Thymus (tissue), 11 donors: ENCODE measurements around the gene MYADML2. TPM values are rescaled to one million over a fixed set of nuclear protein-coding genes. Genes with fewer than 3 reads are reported as not detected.

Source experiments
- DNase-seq, 9 donors: peaks; one replicate each; pipeline ENCODE4 v3.0.0-alpha.2; 2013; ENCODE audit warnings: low spot score in 9 of 9, low read depth in 6 of 9, missing footprints in 1 of 9
- H3K27ac ChIP-seq, 2 donors: one replicate each; pipeline ENCODE4 v1.5.1; 2013; ENCODE audit warnings: control low read depth in 1 of 2, low read depth in 1 of 2, low read length in 1 of 2, mild to moderate bottlenecking in 1 of 2, moderate library complexity in 1 of 2
- H3K27me3 ChIP-seq, 2 donors: one replicate each; pipeline ENCODE4 v1.5.1; 2013; ENCODE audit warnings: low read length in 1 of 2; ENCODE audit not compliant: control insufficient read depth in 2 of 2, insufficient read depth in 1 of 2
- H3K36me3 ChIP-seq, 2 donors: one replicate each; pipeline ENCODE4 v1.5.1; 2013; ENCODE audit warnings: low read length in 1 of 2, mild to moderate bottlenecking in 1 of 2, moderate library complexity in 1 of 2; ENCODE audit not compliant: control insufficient read depth in 2 of 2, insufficient read depth in 2 of 2
- H3K4me1 ChIP-seq, 2 donors: one replicate each; pipeline ENCODE4 v1.5.1; 2013; ENCODE audit warnings: low read length in 2 of 2; ENCODE audit not compliant: control insufficient read depth in 2 of 2, insufficient read depth in 2 of 2
- H3K4me3 ChIP-seq, 2 donors: one replicate each; pipeline ENCODE4 v1.5.1; 2013; ENCODE audit warnings: low read length in 2 of 2, control low read depth in 1 of 2, mild to moderate bottlenecking in 1 of 2
- H3K9me3 ChIP-seq, 2 donors: one replicate each; pipeline ENCODE4 v1.5.1; 2013; ENCODE audit warnings: low read length in 1 of 2, mild to moderate bottlenecking in 1 of 2; ENCODE audit not compliant: control insufficient read depth in 2 of 2, insufficient read depth in 1 of 2
- WGBS: extraction: QIAGEN DNeasy Blood & Tissue Kit; methylation state at CpG from one replicate; pipeline ENCODE4 v1.1.7; 2013; 5-methylcytosine and 5-hydroxymethylcytosine counted together
- polyA plus RNA-seq: library from polyadenylated mRNA; stranded (reverse); fragments of 200-250 nt; gene quantifications from one replicate; pipeline ENCODE4 v1.2.3, GENCODE V29; 2013
- total RNA-seq: library from RNA; stranded (reverse); fragments of 120-200 nt; gene quantifications from one replicate; pipeline ENCODE4 v1.2.4, GENCODE V29; 2013
- donor health status: healthy.

MYADML2 gene
- total and polyA plus RNA-seq, 2 donors = 0.05 to 0.07 TPM

DNA sequence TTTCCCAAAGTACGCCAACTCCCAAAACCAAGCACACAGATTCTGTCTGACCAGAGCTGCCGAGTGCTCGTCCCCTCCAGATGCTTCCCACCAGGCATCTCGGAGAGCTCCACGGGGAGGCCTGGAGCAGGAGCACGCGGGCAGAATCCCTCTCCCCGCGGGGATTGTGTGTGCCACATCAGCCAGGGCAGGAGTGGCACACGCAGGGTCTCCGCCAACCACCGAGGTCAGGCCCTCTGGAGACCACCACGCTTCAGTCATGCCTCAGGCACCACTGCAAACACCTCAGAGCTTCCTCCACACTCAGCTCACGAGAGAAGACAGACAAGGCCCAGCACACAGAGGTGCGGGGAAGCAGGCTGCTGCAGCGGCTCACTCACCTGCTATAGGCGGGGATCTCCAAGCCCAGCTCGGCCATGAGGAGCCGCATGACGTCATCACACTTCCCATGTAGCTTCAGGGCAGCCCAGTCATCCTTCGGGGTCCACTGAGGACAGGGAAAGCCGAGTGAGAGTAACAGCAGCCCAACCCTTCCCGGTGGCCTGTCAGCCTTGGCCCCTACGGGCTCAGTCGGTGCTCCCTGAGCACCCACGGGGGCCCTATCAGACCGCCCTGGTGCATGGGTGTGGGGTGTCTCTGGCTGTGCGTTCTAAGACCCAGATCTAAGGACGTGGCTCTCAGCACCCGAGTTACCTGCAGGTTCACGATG lies 33.5 kb downstream of the MYADML2 start:
- no peak for DNase-seq
- Histone ChIP-seq H3K27ac (no peak overlapping the region), H3K9me3 (peaks cover 0 to 4% of the 10 kb centered on the region in 2 donors), H3K4me3 (no peak overlapping the region), H3K36me3 (peaks cover 37 to 47% of the 10 kb centered on the region in 2 donors), H3K4me1 (peaks cover 23 to 34% of the 10 kb centered on the region in 2 donors), H3K27me3 (peaks cover 0 to 9% of the 10 kb centered on the region in 2 donors)
- 98% methylated on average over 31 of the region's 31 CpGs for WGBS

DNA sequence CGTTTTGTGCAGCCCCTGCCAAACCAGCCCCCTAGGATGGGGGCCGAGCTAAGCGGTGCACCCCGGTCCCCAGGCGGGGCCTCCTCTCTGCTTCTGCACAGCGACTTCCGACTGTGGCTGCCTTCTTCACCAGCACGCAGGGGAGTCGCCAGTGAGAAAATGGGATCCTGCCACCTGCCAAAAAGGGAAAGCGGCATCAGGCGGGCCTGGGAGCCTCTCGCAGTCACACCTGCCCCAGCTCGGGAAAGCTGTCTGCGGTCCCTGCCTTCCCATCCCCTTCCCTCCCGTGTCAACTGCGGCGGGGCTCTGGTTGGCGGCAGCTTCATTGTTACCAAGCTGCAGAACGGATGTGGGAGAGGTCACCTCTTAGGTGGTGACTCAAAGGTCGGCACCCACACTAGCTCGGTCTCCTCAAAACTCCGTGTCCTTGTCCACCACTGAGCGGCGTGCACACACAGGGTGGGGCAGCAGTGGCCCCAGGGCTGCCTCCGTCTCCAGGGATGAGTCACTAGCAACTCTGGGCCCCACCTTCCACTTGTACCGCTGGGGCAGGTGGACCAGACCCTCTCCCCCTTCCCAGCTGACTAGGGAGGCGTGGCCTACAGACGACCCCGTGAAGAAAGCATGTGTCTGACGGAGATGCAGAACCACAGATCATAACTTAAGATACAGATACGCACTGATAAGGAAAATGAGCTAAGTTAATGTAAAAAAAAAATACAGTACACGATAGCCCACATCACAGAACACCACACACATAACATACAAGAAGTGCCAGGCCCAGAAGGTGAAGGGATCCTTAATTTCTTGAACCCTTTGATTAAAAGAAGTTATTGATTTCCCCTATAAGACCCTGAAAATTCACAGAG lies 34.4 kb downstream of the MYADML2 start:
- DNase-seq = no peak
- 92% methylated on average over 32 of the region's 32 CpGs for WGBS
- no peak overlapping the region for H3K27ac ChIP-seq

DNA sequence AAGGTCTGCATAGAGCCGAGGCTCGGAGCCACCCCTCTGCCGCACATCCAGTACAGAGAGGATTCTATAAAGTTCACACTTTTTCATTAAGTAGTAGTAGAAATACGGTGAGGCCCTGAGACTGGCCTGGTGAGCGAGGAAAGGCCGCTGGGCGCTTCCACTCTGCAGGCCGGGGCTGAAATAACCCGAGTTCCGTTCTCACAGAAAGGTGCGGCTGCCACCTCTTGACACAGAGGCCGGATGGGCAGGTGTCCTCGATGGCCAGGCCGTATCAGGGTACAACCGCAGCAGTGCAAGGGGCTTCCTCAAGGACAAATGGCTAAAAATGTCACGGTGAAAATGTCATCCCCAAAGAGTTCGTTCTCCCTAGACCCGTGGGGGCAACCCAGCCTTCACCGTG lies 35.1 kb downstream of the MYADML2 start:
- WGBS = 94% methylated on average over 19 of the region's 19 CpGs
- Histone ChIP-seq H3K4me3 (peak overlapping the region in 1 of 2 donors; percentile 72), H3K4me1 (peaks cover 14 to 24% of the 10 kb centered on the region in 2 donors), H3K27ac (no peak overlapping the region), H3K36me3 (peaks cover 45 to 57% of the 10 kb centered on the region in 2 donors), H3K27me3 (peaks cover 0 to 9% of the 10 kb centered on the region in 2 donors), H3K9me3 (peaks cover 0 to 4% of the 10 kb centered on the region in 2 donors)
- no peak for DNase-seq

More for the DNA sequence above, 34.4 kb downstream of the MYADML2 start:
- Histone ChIP-seq H3K36me3 (peaks cover 41 to 54% of the 10 kb centered on the region in 2 donors), H3K9me3 (peaks cover 0 to 4% of the 10 kb centered on the region in 2 donors), H3K27me3 (peaks cover 0 to 9% of the 10 kb centered on the region in 2 donors), H3K4me3 (no peak overlapping the region), H3K4me1 (peaks cover 19 to 29% of the 10 kb centered on the region in 2 donors)

DNA sequence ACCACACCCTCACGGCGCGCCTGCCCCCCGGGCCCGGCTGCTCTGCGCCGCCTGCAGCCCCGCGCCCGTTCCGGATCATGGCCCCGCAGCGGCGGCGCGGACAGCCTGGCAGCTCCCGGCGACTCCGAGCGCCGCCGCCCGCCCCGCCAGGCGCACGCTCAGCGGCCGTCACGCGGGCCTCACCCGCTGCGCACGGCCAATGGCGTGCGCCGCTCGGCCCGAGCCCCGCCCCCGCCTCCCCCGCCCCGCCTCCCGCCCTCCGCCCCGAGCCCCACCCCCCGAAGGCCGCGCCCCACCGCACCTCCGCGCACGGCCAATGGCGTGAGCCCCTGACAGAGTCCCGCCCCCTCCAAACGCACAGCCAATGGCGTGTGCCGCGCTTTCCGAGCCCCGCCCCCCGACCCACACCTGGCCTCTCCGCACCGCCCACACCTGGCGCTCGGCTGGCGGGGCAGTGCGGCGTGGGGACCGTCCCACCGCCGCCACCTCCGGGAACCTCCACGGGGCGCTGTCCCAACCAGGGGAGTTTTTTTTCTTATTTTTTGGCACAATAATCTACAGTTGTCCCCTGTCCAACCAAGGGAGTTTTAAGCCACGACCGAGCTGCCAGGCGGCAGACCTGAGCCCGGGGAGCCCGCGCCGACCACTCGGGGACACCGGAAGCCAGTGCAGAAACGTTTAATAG lies 35.6 kb downstream of the MYADML2 start, which contains the start of gene PCYT2:
TSS of gene PCYT2 (minus strand) at position 123 of the 685 bp plus-strand sequence. CDS start at position 79, 44 bp downstream.
- peak within 1 kb of the TSS; percentile 62 to 72 for H3K4me3 ChIP-seq
- no peak within 1 kb of the TSS for H3K27ac ChIP-seq
- H3K27me3 ChIP-seq = peaks cover 0 to 9% of the 10 kb centered on the region in 2 donors
- H3K4me1 ChIP-seq = peaks cover 11 to 19% of the 10 kb centered on the region in 2 donors
- peaks cover 0 to 4% of the 10 kb centered on the region in 2 donors for H3K9me3 ChIP-seq
- peak in 8 of 9 donors; percentile 65 to 91 (median 80) for DNase-seq
- H3K36me3 ChIP-seq = peaks cover 50 to 58% of the 10 kb centered on the region in 2 donors
- WGBS = 7% methylated on average over 83 of the region's 84 CpGs

DNA sequence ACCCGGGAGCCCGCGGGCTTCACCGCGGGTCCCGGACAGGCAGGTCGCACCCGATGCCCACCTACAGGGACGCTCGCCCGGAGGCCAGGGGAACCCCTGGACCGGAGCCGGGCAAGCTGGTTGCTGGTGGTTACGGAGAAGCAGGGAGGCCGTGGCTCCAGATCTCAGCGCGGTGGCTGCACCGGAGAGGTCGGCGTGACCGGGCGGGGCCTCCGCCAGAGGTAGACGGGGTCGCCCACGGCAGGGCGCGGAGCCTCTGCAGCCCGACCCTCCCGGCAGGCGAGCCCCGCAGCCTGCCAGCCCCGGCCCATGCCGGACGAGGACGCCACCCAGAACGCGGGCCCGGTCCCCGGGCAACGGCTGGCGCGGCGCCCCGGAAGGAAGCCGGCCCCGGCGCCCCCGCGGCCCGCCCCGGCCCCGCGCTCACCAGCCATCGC lies 36.2 kb downstream of the MYADML2 start:
- peaks cover 0 to 9% of the 10 kb centered on the region in 2 donors for H3K27me3 ChIP-seq
- H3K4me3 ChIP-seq = peak overlapping the region; percentile 62 to 72
- no peak overlapping the region for H3K27ac ChIP-seq
- peaks cover 11 to 19% of the 10 kb centered on the region in 2 donors for H3K4me1 ChIP-seq
- peaks cover 0 to 4% of the 10 kb centered on the region in 2 donors for H3K9me3 ChIP-seq
- peaks cover 54 to 60% of the 10 kb centered on the region in 2 donors for H3K36me3 ChIP-seq
- 1% methylated on average over 55 of the region's 55 CpGs for WGBS
- no peak for DNase-seq

DNA sequence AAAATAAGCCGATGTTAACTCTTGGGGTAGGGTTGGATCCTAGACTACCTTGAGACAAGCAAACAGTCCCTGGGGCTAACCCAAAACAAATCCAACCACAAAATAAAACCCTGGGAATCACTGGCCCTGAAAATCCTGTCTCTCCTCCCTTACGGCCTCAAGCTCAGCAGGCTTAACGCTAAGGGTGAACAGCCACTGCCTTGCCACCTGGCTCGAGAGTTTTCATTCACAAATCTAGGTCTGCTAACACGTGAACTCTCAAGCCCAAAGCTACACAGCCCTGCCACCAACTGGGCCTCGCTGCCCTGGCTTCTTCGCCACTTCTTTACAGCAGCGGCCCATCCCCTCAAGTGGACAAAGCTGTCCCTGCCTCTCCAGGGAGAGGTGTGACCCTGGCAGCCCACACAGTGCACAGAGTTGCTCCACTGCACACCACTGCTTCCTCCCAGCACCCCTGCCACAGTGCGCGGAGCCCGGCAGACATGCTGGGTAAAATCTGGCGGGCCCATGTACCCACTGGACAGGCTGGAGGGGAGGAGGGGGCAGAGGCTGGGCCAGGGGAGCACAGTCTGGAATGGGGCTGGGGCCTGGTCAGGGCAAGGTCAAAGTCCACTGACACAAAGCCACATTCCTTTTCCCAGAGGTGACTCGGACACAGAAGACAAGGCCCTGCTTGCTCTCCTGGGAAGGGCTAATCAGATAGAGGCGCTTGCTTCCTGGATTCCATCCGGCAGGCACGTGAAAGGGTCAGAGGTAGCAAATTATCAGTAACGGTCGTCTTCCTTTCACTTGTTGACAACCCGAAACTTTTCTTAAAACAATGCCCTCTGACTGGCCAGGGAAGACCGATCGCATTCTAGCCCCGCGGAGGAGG lies 36.8 kb downstream of the MYADML2 start:
- H3K27me3 ChIP-seq = peaks cover 0 to 9% of the 10 kb centered on the region in 2 donors
- H3K4me1 ChIP-seq = peaks cover 11 to 19% of the 10 kb centered on the region in 2 donors
- peak overlapping the region; percentile 62 to 72 for H3K4me3 ChIP-seq
- DNase-seq = no peak
- WGBS = 52% methylated on average over 23 of the region's 23 CpGs
- H3K36me3 ChIP-seq = peaks cover 52 to 59% of the 10 kb centered on the region in 2 donors
- peaks cover 0 to 4% of the 10 kb centered on the region in 2 donors for H3K9me3 ChIP-seq
- H3K27ac ChIP-seq = no peak overlapping the region

DNA sequence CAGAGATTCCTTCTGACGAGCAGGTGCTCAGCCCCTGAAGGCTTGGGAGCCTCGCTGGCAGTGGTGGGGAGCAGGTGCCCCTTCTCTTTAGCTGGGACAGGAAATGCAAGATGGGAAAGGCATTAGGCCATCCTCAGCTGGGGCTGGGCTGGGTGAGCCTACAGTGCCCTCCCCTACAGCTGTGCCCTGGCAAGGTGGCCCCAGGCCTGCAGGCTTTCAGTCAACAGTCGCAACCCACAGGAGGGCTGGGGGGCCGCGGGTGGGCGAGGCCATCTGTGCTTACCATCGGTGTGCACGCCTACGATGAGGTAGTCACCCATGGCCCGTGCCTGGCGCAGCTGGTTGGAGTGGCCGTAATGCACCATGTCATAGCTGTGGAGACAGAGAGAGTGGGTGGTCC lies 37.8 kb downstream of the MYADML2 start:
- peaks cover 11 to 19% of the 10 kb centered on the region in 2 donors for H3K4me1 ChIP-seq
- no peak for DNase-seq
- peaks cover 0 to 9% of the 10 kb centered on the region in 2 donors for H3K27me3 ChIP-seq
- H3K27ac ChIP-seq = no peak overlapping the region
- H3K9me3 ChIP-seq = peaks cover 0 to 4% of the 10 kb centered on the region in 2 donors
- no peak overlapping the region for H3K4me3 ChIP-seq
- peaks cover 52 to 54% of the 10 kb centered on the region in 2 donors for H3K36me3 ChIP-seq
- 91% methylated on average over 12 of the region's 12 CpGs for WGBS

DNA sequence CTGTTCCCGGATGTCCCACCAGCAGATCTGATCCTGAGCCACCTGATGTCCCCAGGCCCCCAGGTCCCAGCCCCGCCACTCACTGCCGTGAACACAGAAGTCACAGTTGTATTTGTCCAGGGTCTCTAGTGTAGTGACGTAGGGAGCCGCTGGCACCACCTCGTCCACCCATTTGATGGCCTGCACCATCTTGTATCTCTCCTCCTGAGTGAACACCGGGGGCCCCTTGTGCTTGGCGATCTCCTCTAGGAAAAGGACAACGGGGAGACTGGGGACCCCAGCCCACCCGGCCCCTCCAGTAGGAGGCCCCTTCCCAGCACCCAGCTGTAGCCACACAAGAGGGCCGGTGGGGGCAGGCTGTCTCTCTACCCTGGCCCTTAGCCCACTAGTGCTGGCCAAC lies 38.2 kb downstream of the MYADML2 start:
- peaks cover 0 to 4% of the 10 kb centered on the region in 2 donors for H3K9me3 ChIP-seq
- DNase-seq = no peak
- no peak overlapping the region for H3K27ac ChIP-seq
- peaks cover 51 to 53% of the 10 kb centered on the region in 2 donors for H3K36me3 ChIP-seq
- peaks cover 0 to 12% of the 10 kb centered on the region in 2 donors for H3K27me3 ChIP-seq
- H3K4me3 ChIP-seq = no peak overlapping the region
- peaks cover 11 to 19% of the 10 kb centered on the region in 2 donors for H3K4me1 ChIP-seq
- 99% methylated on average over 11 of the region's 11 CpGs for WGBS
